Stimulated activated CD8-positive, alpha-beta memory T cell treated with anti-CD3 and anti-CD28 coated beads, Interleukin-2, amount 100 ng/mL, for 1 hour (primary cell): ENCODE measurements around the gene C10orf88.
A peak's percentile ranks its signal among the peaks of the same experiment; 100 is the strongest.

Experiments
- DNase-seq, 2 donors: peaks; one replicate each; pipeline ENCODE4 v3.0.0-alpha.2; 2020; ENCODE audit warnings: low read depth in 2 of 2

The C10orf88 gene

GRCh38 chr10:122953902-122954730 is at the start of gene C10orf88:
Gene C10orf88, minus strand, starts transcription at chr10:122954227. Its CDS starts 49 bp downstream, at chr10:122954178.
- DNase-seq, result peak; percentile 93 to 95

GRCh38 chr10:123001370-123001769 is 47.3 kb upstream of the C10orf88 start:
- DNase-seq, result no peak

- DNase-seq, result no peak
Measured at GRCh38 chr10:123000155-123000554, 46.1 kb upstream of the C10orf88 start.

GRCh38 chr10:122999347-122999746 is 45.3 kb upstream of the C10orf88 start:
- DNase-seq, result no peak

- DNase-seq, result no peak
Measured at GRCh38 chr10:122998934-122999333, 44.9 kb upstream of the C10orf88 start.

- no peak for DNase-seq
Measured at GRCh38 chr10:122998360-122998917, 44.4 kb upstream of the C10orf88 start.

- no peak for DNase-seq
Measured at GRCh38 chr10:122997864-122998263, 43.8 kb upstream of the C10orf88 start.

- no peak for DNase-seq
Measured at GRCh38 chr10:122995936-122996335, 41.9 kb upstream of the C10orf88 start.

GRCh38 chr10:122993797-122994336 is 39.8 kb upstream of the C10orf88 start:
- no peak for DNase-seq

- no peak for DNase-seq
Measured at GRCh38 chr10:122992031-122992585, 38.1 kb upstream of the C10orf88 start.

GRCh38 chr10:122990278-122990677 is 36.3 kb upstream of the C10orf88 start:
- no peak for DNase-seq

- DNase-seq, result no peak
Measured at GRCh38 chr10:122988501-122988900, 34.5 kb upstream of the C10orf88 start.

GRCh38 chr10:122986335-122986734 is 32.3 kb upstream of the C10orf88 start:
- no peak for DNase-seq

GRCh38 chr10:122984708-122985107 is 30.7 kb upstream of the C10orf88 start:
- DNase-seq, result no peak

- no peak for DNase-seq
Measured at GRCh38 chr10:122983898-122984297, 29.9 kb upstream of the C10orf88 start.

GRCh38 chr10:122981066-122981464 is 27.0 kb upstream of the C10orf88 start:
- DNase-seq, result no peak

- DNase-seq, result peak; percentile 70 to 77
Measured at GRCh38 chr10:122980209-122981065, 26.4 kb upstream of the C10orf88 start, which contains the start of gene PSTK. Gene PSTK, plus strand, starts transcription at chr10:122980401. Its CDS starts 79 bp downstream, at chr10:122980480.

GRCh38 chr10:122974543-122975064 is 20.6 kb upstream of the C10orf88 start:
- no peak for DNase-seq

- DNase-seq, result no peak
Measured at GRCh38 chr10:122974023-122974422, 20.0 kb upstream of the C10orf88 start.

- DNase-seq, result no peak
Measured at GRCh38 chr10:122968698-122969097, 14.7 kb upstream of the C10orf88 start.

GRCh38 chr10:122966879-122967278 is 12.9 kb upstream of the C10orf88 start:
- no peak for DNase-seq
